ENCODE measurements around the gene SH3GL1.

DNA sequence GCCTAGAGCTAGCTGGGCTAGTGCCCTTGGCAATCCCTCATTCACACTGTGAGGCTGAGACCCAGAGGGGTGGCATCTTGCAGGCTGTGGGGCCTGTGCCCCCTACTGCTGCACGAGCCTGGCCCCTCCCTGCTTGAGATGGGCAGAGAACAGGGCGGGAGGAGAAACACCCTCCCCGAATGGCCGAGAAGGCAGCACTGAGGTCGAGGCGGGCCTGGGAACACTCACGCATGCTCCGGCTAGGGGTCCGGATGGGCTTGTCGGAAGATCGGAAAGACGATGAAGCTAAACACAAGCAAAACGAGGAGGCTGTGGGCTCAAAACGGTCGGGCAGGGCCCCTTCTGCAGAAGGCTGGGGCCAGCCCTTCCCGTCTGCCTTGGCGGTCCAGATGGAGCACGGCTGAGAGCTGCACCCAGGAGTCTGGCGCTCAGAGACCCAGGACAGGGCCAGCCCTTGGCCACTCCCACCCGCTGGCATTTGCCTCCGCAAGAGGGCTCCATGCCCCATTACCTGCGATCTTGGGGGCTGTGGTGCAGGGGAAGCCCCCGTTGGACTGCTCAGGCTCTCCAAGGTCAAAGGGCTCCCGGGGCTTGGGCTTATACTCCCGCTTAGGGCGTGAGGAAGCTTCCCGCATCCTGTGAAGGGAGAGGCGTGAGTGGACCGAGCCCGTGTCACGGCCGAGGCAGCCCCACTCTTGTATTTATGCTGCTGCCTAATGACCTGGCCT, 38.1 kb downstream of the SH3GL1 start:
- TF ChIP-seq POLR2AphosphoS5 (IDR thresholded peaks at IDR 0.05): peak in 1 of 3 donors; percentile 19
- TF ChIP-seq, protein P1, sequence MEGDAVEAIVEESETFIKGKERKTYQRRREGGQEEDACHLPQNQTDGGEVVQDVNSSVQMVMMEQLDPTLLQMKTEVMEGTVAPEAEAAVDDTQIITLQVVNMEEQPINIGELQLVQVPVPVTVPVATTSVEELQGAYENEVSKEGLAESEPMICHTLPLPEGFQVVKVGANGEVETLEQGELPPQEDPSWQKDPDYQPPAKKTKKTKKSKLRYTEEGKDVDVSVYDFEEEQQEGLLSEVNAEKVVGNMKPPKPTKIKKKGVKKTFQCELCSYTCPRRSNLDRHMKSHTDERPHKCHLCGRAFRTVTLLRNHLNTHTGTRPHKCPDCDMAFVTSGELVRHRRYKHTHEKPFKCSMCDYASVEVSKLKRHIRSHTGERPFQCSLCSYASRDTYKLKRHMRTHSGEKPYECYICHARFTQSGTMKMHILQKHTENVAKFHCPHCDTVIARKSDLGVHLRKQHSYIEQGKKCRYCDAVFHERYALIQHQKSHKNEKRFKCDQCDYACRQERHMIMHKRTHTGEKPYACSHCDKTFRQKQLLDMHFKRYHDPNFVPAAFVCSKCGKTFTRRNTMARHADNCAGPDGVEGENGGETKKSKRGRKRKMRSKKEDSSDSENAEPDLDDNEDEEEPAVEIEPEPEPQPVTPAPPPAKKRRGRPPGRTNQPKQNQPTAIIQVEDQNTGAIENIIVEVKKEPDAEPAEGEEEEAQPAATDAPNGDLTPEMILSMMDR (IDR thresholded peaks at IDR 0.05 in 8 of 11, conservative IDR thresholded peaks at IDR 0.05 in 3 of 11): no peak
- no peak for TF ChIP-seq POLR2A (IDR thresholded peaks at IDR 0.05)

Data from spleen (tissue), 7 donors.